Glutamatergic neuron (in vitro differentiated cells): ENCODE measurements around the gene PNPO. TPM values are rescaled to one million over a fixed set of nuclear protein-coding genes. Genes with fewer than 3 reads are reported as not detected.

Experiments used
- DNase-seq: peaks from one replicate; pipeline ENCODE4 v3.0.0; 2022
- H3K27ac Mint-ChIP-seq: one replicate; pipeline ENCODE4 v1.8.0; 2020; ENCODE audit warnings: mild to moderate bottlenecking, mixed read lengths, inconsistent platforms; ENCODE audit not compliant: unreplicated experiment
- H3K27me3 Mint-ChIP-seq: one replicate; pipeline ENCODE4 v1.8.0; 2020; ENCODE audit warnings: mild to moderate bottlenecking, moderate library complexity, mixed read lengths, inconsistent platforms; ENCODE audit not compliant: unreplicated experiment
- H3K36me3 Mint-ChIP-seq: one replicate; pipeline ENCODE4 v1.8.0; 2020; ENCODE audit warnings: mild to moderate bottlenecking, mixed read lengths, inconsistent platforms; ENCODE audit not compliant: unreplicated experiment
- H3K4me1 Mint-ChIP-seq: one replicate; pipeline ENCODE4 v1.8.0; 2020; ENCODE audit warnings: mild to moderate bottlenecking, low read depth, mixed read lengths, inconsistent platforms; ENCODE audit not compliant: unreplicated experiment
- H3K4me3 Mint-ChIP-seq: one replicate; pipeline ENCODE4 v1.8.0; 2020; ENCODE audit warnings: mild to moderate bottlenecking, mixed read lengths, inconsistent platforms; ENCODE audit not compliant: unreplicated experiment
- H3K9me3 Mint-ChIP-seq: one replicate; pipeline ENCODE4 v1.8.0; 2020; ENCODE audit warnings: mild to moderate bottlenecking, moderate library complexity, mixed read lengths, inconsistent platforms; ENCODE audit not compliant: unreplicated experiment
- CTCF ChIP-seq: fragments of 200-600 bp; sonication (generic); IDR thresholded peaks from one replicate; pipeline ENCODE4 v1.5.0; 2021; ENCODE audit not compliant: partially characterized antibody, unreplicated experiment
- total RNA-seq: library from RNA; stranded (reverse); fragmentation: NEBNext Ultra II Directional; extraction: Animal tissue kit (Norgen Biotek cat#: 25700); gene quantifications from one replicate; pipeline ENCODE4 v1.2.1, GENCODE V29; 2021; ENCODE audit not compliant: unreplicated experiment

Gene PNPO
- total RNA-seq, 1 donor from 2014 or later, result 6.0 TPM

DNA sequence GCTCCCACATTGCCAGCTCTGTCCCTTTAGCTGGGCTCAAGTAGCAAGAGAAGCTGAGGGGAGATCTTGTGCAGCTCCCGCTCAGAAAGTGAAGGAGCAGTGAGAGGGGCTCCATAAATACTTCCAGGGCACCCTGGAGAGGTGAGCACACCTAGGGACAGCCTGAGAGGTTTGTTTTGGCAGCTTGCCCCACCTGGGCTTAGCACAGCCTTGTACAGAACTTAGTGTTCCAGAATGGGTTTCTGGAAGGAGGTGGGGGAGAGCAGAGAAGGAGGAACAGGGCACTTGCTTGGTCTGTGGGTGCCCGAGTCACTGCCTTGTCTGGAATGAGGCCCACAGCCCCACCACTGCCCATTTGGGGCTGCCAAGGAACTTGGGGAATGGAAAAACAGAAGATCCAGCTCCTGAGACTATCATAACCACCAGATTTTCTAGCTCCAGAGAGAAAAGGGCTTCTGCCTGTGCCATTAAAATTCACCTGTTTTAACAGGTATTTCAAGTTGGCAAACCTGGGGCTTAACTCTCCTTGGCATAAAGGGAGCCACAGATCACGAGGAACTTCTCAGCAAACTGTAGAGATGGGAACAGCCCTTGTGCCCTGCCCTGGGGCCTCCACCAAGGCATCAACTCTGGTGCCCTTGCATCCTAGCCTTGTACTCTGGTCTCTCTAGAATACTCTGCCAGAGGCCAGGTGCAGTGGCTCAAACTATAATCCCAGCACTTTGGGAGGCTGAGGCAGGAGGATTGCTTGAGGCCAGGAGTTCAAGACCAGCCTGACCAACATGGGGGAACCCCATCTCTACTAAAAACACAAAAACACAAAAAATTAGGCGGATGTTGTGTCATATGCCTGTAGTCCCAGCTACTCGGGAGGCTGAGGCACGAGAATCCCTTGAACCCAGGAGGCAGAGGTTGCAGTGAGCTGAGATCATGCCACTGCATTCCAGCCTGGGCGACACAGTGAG is 14.4 kb downstream of the PNPO start:
- DNase-seq, result no peak
- no peaks in the 10 kb centered on the region for H3K27me3 Mint-ChIP-seq
- peaks cover 5% of the 10 kb centered on the region for H3K4me1 Mint-ChIP-seq
- no peaks in the 10 kb centered on the region for H3K36me3 Mint-ChIP-seq
- H3K9me3 Mint-ChIP-seq, result no peaks in the 10 kb centered on the region
- TF ChIP-seq CTCF, result no peak
- H3K4me3 Mint-ChIP-seq, result no peak overlapping the region
- no peak overlapping the region for H3K27ac Mint-ChIP-seq

GRCh38 chr17:47956791-47957590 is 15.6 kb downstream of the PNPO start:
- DNase-seq, result no peak
- Mint-ChIP-seq H3K4me3 (no peak overlapping the region), H3K27ac (no peak overlapping the region), H3K27me3 (peaks cover 1% of the 10 kb centered on the region), H3K36me3 (peaks cover 6% of the 10 kb centered on the region), H3K4me1 (peaks cover 5% of the 10 kb centered on the region), H3K9me3 (no peaks in the 10 kb centered on the region)
- no peak for TF ChIP-seq CTCF

DNA sequence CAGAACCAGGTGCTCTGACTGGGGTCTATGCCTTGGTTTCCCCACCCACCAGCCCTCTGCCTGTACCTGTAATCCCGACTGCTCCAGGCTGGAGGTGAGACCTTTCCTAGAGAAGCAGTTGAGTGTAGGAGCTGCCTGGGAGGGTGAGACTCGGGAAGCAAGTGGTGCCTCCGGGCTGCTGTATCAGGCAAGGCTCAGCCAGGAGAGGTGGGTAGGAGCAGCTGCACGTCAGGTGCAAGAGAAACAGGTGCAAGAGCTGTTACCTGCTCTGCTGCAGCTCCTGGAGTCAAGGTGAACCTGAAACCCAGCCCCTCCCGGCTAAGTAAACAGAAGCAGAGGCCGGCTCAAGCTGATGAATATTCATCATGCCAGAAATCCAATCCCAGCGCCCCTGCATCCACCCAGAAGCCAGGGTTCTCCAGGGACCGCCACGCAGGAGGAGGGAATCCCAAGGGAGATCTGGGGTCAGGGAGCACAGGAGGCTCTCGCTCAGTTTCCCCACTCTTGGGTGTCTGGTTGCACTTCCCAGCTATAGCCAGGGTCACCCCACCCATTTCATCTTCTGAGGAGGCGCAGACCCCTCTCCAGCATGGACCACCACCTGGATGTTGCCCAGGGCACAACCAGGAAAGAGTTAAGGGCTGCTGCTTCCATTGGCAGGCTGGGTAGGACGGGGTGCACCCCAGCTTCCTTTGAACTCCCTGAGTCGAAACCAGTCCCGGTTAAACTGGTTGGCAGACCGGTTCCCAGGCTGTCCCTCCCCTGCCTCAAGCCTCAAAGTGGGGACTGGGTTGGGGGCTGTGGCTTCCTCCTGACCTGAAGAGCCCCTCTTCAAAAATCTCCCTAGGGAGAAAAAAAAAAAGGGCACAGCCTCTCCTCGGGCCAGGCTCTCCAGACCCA is 16.5 kb downstream of the PNPO start, which contains the start of gene PRR15L:
TSS of gene PRR15L (minus strand) at position 293 of the 900 bp plus-strand sequence. CDS start 4,649 bp downstream, outside the sequence.
- Mint-ChIP-seq H3K9me3 (peaks cover 2% of the 10 kb centered on the region), H3K27me3 (peaks cover 1% of the 10 kb centered on the region), H3K4me3 (no peak within 1 kb of the TSS), H3K27ac (no peak within 1 kb of the TSS), H3K36me3 (peaks cover 9% of the 10 kb centered on the region), H3K4me1 (peaks cover 5% of the 10 kb centered on the region)
- no peak for DNase-seq
- TF ChIP-seq CTCF, result no peak

DNA sequence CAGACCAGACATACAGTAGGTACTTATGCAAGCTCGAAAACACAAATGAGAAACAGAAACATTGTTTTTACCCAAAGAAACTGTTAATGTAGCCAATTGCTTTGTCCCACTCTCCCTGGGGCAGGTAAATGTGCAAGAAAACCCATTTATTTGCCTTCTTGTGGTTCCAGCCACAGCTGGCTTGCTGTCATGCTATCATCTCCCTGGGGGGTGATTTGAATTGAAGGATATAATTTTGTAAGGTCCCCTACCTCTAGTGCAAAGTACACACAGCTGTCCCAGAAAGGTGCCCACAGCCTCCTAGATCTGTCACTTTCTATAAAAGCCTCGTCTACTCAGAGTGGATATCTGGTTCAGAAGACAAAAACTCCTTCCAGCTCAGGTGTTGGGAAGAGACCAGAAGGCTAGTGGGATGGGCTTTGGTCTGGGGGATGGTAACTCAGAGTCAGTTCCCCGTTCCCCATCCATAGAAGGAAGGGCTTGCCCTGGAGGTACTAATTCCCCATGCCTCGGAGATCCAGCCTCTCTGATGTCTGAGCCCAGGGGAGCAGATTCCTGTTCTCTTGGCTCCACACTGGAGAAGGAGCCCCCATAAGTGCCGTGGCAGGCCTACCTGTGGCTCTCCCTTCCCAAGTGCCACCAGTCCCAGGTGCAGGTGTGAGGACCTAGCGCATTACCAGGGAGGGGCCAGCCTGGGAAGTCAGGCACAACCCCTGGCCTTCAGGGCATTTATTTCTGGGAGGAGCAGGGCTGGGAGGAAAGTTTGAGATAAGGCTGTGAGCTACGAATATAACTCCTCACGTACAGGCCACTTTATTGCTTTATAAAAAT is 18.7 kb downstream of the PNPO start:
- peaks cover 3% of the 10 kb centered on the region for H3K27me3 Mint-ChIP-seq
- H3K36me3 Mint-ChIP-seq, result peaks cover 9% of the 10 kb centered on the region
- H3K4me1 Mint-ChIP-seq, result peaks cover 5% of the 10 kb centered on the region
- no peak overlapping the region for H3K27ac Mint-ChIP-seq
- no peak overlapping the region for H3K4me3 Mint-ChIP-seq
- H3K9me3 Mint-ChIP-seq, result peaks cover 7% of the 10 kb centered on the region
- DNase-seq, result no peak
- no peak for TF ChIP-seq CTCF
